Umbilical cord (tissue), 2 donors: ENCODE measurements around the gene CCDC6. TPM values are rescaled to one million over a fixed set of nuclear protein-coding genes. Genes with fewer than 3 reads are reported as not detected.
"Not testable (repeated sequence)": the region's sequence is repeated elsewhere in the genome, so short reads cannot be mapped to it uniquely, and the experiment has no call there.

Experiments used
- DNase-seq: peaks from one replicate; pipeline ENCODE4 v3.0.0-alpha.2; 2015; ENCODE audit warnings: low spot score
- total RNA-seq: library from RNA; depleted of rRNA; stranded (reverse); fragments of >200 nt; gene quantifications from one replicate; pipeline ENCODE4 v1.2.3, GENCODE V29; 2014; ENCODE audit warnings: low replicate concordance; ENCODE audit not compliant: insufficient read depth

CCDC6 gene
- total RNA-seq, 1 donor from 2014 or later: 35.4 TPM

GRCh38 chr10:59812519-59813122 is 93.7 kb downstream of the CCDC6 start:
- DNase-seq: no peak

DNA sequence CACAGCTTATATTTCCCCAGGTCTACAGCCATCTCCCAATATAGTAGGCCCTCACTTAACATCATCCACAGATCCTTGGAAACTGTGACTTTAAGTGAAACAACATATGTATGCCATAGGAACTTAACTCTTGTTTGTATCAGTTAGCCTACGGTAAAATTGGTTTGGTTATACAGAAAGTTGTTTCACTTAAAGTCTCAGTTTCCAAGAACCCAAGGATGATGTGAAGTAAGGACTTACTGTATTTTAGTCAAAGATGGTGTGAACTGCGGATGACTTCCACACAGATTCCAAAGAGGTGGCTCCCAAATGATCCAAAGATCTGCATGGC is 96.7 kb downstream of the CCDC6 start:
- DNase-seq: no peak

GRCh38 chr10:59808896-59809643 is 97.3 kb downstream of the CCDC6 start:
- DNase-seq: peak; percentile 21

- DNase-seq: no peak
Measured at GRCh38 chr10:59807629-59808620, 98.4 kb downstream of the CCDC6 start.

- no peak for DNase-seq
Measured at GRCh38 chr10:59805014-59805413, 101.3 kb downstream of the CCDC6 start.

DNA sequence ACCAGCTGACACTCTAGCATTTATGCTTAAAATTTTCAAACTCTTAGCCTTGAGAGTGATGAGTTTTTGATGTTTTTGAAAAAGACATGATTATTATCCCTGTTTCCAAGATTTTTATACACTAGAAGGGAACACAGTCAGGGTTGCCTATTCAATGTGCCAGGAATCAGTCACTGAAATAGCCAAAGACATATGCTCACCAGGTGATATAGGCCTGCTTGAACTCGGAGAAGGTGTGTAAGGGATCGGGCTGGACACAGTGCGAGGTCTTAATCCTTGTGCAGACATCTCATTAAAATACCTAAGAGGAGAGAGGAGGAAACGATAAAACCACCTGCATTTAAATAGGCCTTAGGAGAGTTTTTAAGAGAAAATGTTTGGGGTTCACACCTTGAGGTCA is 102.1 kb downstream of the CCDC6 start:
- no peak for DNase-seq

DNA sequence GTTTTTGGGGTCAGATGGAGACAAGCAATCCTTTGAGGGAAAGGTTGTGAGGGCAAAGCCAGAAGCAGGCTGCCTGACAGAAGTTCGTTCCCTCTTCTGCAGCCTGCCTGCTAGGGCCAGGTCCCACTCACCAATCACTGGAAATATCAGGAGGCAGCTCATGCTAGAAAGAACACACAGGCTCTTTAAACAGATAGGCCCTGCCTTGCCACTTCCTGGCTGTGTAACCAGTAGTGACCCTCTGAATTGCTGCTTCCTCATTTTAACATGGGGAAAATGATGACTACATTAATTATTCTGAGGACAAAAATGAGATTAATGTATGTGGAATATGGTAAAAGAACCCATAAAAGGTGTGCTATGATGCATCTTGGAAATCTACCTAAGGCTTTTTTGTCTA is 102.6 kb downstream of the CCDC6 start:
- no peak for DNase-seq

GRCh38 chr10:59801171-59801570 is 105.2 kb downstream of the CCDC6 start:
- no peak for DNase-seq

DNA sequence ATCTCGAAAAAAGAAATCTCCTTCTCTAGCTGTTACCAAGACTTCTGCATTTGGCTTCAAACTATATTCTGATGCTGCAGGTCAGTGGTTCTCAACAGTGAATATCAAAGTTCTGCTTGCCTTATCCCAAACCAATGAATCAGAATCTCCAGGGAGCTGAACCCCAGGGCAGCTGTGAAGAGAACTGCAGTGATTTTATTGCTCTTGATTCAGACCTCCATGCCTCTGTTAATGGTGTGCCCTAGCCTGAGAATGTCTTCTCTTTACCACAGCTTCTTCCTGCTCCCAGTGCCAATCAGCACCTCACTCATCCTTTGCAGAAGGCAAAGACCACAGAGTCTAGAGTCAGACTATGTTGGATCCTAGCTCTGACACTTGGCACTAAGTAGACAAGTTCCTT is 106.9 kb downstream of the CCDC6 start:
- DNase-seq: no peak

- no peak for DNase-seq
Measured at GRCh38 chr10:59793919-59794318, 112.4 kb downstream of the CCDC6 start.

DNA sequence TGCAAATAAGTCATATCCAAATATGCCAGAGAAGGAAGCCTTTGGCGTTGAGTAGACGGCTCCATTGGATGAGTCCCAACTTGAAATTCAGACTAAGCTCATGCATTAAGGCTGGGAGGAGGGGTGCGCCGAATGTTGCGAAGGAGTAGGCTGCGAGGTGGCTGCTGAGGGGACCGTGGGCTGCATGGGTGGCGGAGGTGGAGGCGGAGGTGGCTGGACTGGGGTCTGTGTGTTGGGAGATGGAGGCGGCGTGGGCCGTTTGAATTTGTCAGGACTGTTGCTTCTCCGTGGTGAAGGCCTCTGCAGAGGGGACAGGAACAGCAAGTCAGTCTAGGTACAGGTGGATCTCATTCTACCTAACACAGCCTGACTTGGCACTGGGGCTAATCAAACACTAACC is 113.5 kb downstream of the CCDC6 start:
- DNase-seq: no peak

- no peak for DNase-seq
Measured at GRCh38 chr10:59791601-59792000, 114.8 kb downstream of the CCDC6 start.

DNA sequence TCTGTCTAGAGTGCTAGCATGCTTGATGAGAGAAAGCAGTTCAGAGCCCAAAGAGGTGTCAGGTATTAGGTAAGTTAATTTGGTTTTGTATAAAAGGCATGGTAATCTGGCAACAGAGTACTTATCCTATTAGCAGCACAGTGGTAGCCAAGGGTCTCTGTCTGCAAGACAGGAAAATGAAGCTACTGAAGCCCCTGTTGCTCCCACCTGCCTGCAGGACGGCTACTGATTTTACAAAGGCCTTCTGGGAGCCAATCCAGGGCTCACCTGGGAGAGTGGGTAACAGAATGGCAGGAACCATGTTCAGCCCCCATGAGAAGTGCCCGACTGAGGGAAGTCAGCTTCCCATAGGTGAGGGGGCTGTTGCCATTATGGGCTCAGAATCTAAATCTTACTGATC is 116.3 kb downstream of the CCDC6 start:
- DNase-seq: not testable (repeated sequence)

DNA sequence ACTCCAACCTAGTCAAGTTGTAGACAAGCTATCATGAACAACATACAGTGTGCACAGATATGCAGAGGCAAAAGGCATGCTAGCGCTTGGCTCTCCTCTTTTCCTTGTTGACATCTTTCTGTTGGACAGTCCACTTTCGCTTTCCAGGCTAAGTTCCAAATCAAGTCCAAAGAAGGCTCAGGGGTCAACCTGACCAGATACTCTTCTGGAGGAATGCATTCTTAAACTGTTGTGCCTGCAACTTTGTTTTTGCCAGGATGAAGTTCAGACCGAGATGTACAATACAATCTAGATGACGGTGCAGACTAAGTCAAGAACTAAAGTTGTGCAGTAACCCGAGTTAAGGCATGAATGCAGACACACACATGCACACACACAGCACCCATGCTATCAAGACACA is 117.4 kb downstream of the CCDC6 start:
- not testable (repeated sequence) for DNase-seq

DNA sequence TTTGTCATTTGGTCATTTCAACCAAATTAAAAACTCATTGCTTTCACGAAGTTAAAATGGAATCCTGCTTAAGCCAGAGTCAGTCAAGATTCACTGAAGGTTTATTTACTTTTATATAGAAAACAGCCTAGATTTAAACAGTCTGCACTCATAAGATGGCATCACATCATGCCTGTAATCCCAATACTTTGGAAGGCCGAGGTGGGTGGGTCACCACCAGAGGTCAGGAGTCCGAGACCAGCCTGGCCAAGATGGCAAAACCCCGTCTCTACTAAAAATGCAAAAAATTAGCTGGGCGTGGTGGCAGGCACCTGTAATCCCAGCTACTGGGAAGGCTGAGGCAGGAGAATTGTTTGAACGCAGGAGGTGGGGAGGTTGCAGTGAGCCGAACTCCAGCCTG is 119.3 kb downstream of the CCDC6 start:
- not testable (repeated sequence) for DNase-seq

- DNase-seq: not testable (repeated sequence)
Measured at GRCh38 chr10:59785476-59785875, 120.9 kb downstream of the CCDC6 start.

DNA sequence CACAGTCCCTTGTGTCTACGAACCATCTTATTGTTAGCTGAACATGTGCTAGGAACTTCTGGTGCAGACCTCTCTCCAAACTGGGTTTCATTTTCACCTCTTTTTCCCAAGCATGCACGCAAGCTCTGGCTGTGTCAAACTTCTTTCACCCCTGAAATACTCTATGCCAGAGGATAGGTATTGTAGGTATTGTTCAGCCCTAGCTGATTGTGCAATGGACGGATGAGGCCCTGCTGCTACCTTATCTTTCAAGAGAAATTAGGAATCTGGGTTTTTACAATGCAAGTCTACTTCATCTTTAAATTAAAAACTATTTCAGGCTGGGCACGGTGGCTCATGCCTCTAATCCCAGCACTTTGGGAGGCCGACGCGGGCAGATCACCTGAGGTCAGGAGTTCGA is 124.8 kb downstream of the CCDC6 start:
- no peak for DNase-seq

- DNase-seq: no peak
Measured at GRCh38 chr10:59779756-59780533, 126.4 kb downstream of the CCDC6 start.

GRCh38 chr10:59774451-59774850 is 131.9 kb downstream of the CCDC6 start:
- DNase-seq: no peak

- DNase-seq: no peak
Measured at GRCh38 chr10:59773088-59773487, 133.3 kb downstream of the CCDC6 start.

DNA sequence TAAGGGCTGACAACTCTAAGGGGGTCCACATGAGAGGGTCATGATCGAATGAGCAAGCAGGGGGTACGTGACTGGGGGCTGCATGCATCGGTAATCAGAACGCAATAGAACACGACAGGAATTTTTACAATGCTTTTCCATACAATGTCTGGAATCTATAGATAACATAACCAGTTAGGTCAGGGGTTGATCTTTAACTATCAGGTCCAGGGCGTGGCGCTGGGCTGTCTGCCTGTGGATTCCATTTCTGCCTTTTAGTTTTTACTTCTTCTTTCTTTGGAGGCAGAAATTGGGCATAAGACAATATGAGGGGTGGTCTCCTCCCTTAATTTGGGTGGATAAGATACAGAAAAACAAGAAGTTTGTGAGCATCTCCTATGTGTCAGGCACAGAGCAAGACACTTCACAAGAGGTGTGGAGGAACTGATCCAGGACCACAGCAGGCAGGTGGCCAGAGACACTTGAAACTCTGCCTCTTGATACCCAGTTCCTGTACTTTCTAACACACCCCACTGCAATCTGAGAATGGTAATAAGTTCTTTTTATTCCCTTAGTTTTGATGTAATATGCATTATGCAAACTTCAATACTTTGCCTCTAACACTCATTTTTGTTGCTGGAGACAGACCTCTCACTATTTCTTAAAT is 135.1 kb downstream of the CCDC6 start:
- no peak for DNase-seq
